ENCODE measurements around the gene NHLH2.

- TF ChIP-seq CTCF (tag by site-specific recombination; IDR thresholded peaks at IDR 0.05) (no peak), SALL2 (tag by site-specific recombination; IDR thresholded peaks at IDR 0.05; ENCODE audit: borderline replicate concordance) (no peak), ZNF792 (tag by site-specific recombination; IDR thresholded peaks at IDR 0.05) (no peak)
These were observed 13.4 kb downstream of the NHLH2 start for GRCh38 chr1:115827452-115828044.

Data from HEK293 (cell line).